Measurements from ENCODE around the gene TBCD.

GRCh38 chr17:82967268-82968032 is 215.6 kb downstream of the TBCD start:
- TF ChIP-seq ETV6 (CRISPR knock-in tag; IDR thresholded peaks at IDR 0.05) (no peak), MAX (CRISPR knock-in tag; IDR thresholded peaks at IDR 0.05) (no peak), CTCF (IDR thresholded peaks at IDR 0.05) (no peak), CREB1 (CRISPR knock-in tag; IDR thresholded peaks at IDR 0.05) (no peak), PREB (CRISPR knock-in tag; IDR thresholded peaks at IDR 0.05; ENCODE audit: borderline replicate concordance) (no peak), NR3C1 (CRISPR knock-in tag; conservative IDR thresholded peaks at IDR 0.05; ENCODE audit: low read depth) (no peak), E2F5 (CRISPR knock-in tag; IDR thresholded peaks at IDR 0.05) (no peak), CBFB (CRISPR knock-in tag; IDR thresholded peaks at IDR 0.05; ENCODE audit: low read depth) (no peak), TCF7 (CRISPR knock-in tag; IDR thresholded peaks at IDR 0.05; ENCODE audit: low read depth) (no peak)
